Neuronal stem cell (in vitro differentiated cells): ENCODE results near the gene TCEAL8.

Experiments
- DNase-seq: peaks from one replicate; pipeline ENCODE4 v3.0.0-alpha.2; 2013; ENCODE audit warnings: low spot score
- H2AFZ ChIP-seq: one replicate; pipeline ENCODE4 v1.6.1; 2013; ENCODE audit warnings: mild to moderate bottlenecking, low read length, inconsistent platforms
- H2AK5ac ChIP-seq: 2 replicates; pipeline ENCODE4 v1.6.1; 2013; ENCODE audit warnings: low read depth, mild to moderate bottlenecking, inconsistent platforms, low read length, moderate library complexity, mixed read lengths
- H2BK120ac ChIP-seq: 2 replicates; pipeline ENCODE4 v1.6.1; 2013; ENCODE audit warnings: low read depth, mild to moderate bottlenecking, inconsistent platforms, low read length, moderate library complexity, mixed read lengths
- H2BK12ac ChIP-seq: one replicate; pipeline ENCODE4 v1.6.1; 2013; ENCODE audit warnings: low read length, inconsistent platforms
- H2BK15ac ChIP-seq: 2 replicates; pipeline ENCODE4 v1.6.1; 2013; ENCODE audit warnings: mild to moderate bottlenecking, low read length, inconsistent platforms, mixed read lengths
- H2BK5ac ChIP-seq: one replicate; pipeline ENCODE4 v1.6.1; 2013; ENCODE audit warnings: inconsistent platforms, mild to moderate bottlenecking, low read length, moderate library complexity
- H3K14ac ChIP-seq: one replicate; pipeline ENCODE4 v1.6.1; 2013; ENCODE audit warnings: low read length, inconsistent platforms
- H3K18ac ChIP-seq: 2 replicates; pipeline ENCODE4 v1.6.1; 2013; ENCODE audit warnings: low read length, inconsistent platforms
- H3K23ac ChIP-seq: 2 replicates; pipeline ENCODE4 v1.6.1; 2013; ENCODE audit warnings: low read depth, mild to moderate bottlenecking, mixed read lengths, low read length, inconsistent platforms; ENCODE audit not compliant: poor library complexity
- H3K27ac ChIP-seq: replicated peaks from 3 replicates; pipeline ENCODE4 v1.5.1; 2013; ENCODE audit warnings: low read length, inconsistent platforms
- H3K27me3 ChIP-seq, 3 experiments: 2 replicates each; pipeline ENCODE4 v1.6.1; 2013; ENCODE audit warnings: low read length in 3 of 3, mild to moderate bottlenecking in 2 of 3, inconsistent platforms in 1 of 3, low read depth in 1 of 3, mixed read lengths in 1 of 3, moderate library complexity in 1 of 3; ENCODE audit not compliant: control insufficient read depth in 3 of 3, insufficient read depth in 3 of 3
- H3K36me3 ChIP-seq, 2 donors: replicated peaks in 1 of 2; 2 replicates each; pipeline ENCODE4 v1.6.1; 2013; ENCODE audit warnings: low read length in 2 of 2; ENCODE audit not compliant: control insufficient read depth in 2 of 2, insufficient read depth in 2 of 2
- H3K4ac ChIP-seq: 2 replicates; pipeline ENCODE4 v1.6.1; 2013; ENCODE audit warnings: inconsistent platforms, mild to moderate bottlenecking, low read length, moderate library complexity
- H3K4me1 ChIP-seq, 2 donors: 1 replicate in 1 of 2; 2 replicates in 1 of 2; pipeline ENCODE4 v1.6.1; 2013; ENCODE audit warnings: low read length in 2 of 2, low read depth in 1 of 2; ENCODE audit not compliant: control insufficient read depth in 2 of 2, insufficient read depth in 1 of 2
- H3K4me2 ChIP-seq: one replicate; pipeline ENCODE4 v1.6.1; 2013; ENCODE audit warnings: mild to moderate bottlenecking, low read length, inconsistent platforms; ENCODE audit not compliant: insufficient read depth, poor library complexity, severe bottlenecking
- H3K4me3 ChIP-seq, 2 donors: 2 replicates each; pipeline ENCODE4 v1.5.1; 2013; ENCODE audit warnings: low read length in 2 of 2, mild to moderate bottlenecking in 2 of 2, inconsistent platforms in 1 of 2, moderate library complexity in 1 of 2
- H3K79me1 ChIP-seq: one replicate; pipeline ENCODE4 v1.6.1; 2013; ENCODE audit warnings: low read depth, mild to moderate bottlenecking, inconsistent platforms, low read length, moderate library complexity
- H3K9ac ChIP-seq: one replicate; pipeline ENCODE4 v1.6.1; 2013; ENCODE audit warnings: mild to moderate bottlenecking, low read depth, low read length, inconsistent platforms; ENCODE audit not compliant: poor library complexity
- H3K9me3 ChIP-seq, 2 donors: replicated peaks in 1 of 2; 2 replicates each; pipeline versions ENCODE3 to v1.6.1; 2013; ENCODE audit warnings: low read length in 2 of 2, mild to moderate bottlenecking in 2 of 2, inconsistent platforms in 1 of 2, low read depth in 1 of 2, mixed read lengths in 1 of 2, moderate library complexity in 1 of 2; ENCODE audit not compliant: control insufficient read depth in 2 of 2, insufficient read depth in 1 of 2
- H4K8ac ChIP-seq: one replicate; pipeline ENCODE4 v1.6.1; 2013; ENCODE audit warnings: low read depth, mild to moderate bottlenecking, inconsistent platforms, low read length, moderate library complexity
- H4K91ac ChIP-seq: one replicate; pipeline ENCODE4 v1.6.1; 2013; ENCODE audit warnings: low read length, low read depth, mild to moderate bottlenecking, inconsistent platforms; ENCODE audit not compliant: poor library complexity
- WGBS, 2 donors: extraction: QIAGEN DNeasy Blood & Tissue Kit; methylation state at CpG; one replicate each; pipeline ENCODE4 v1.1.7; 2013; ENCODE audit warnings: missing lambda C conversion rate in 2 of 2, mixed read lengths in 1 of 2; ENCODE audit not compliant: insufficient read length in 2 of 2, insufficient replicate concordance in 1 of 2; ENCODE audit errors: extremely low coverage in 2 of 2; 5-methylcytosine and 5-hydroxymethylcytosine counted together

Gene TCEAL8

GRCh38 chrX:103212749-103213457 lies 42.1 kb downstream of the TCEAL8 start:
- Histone ChIP-seq H3K18ac (no peak overlapping the region), H2AFZ (no peak overlapping the region), H2BK12ac (no peak overlapping the region), H2BK120ac (no peak overlapping the region), H3K27ac (no peak overlapping the region), H3K23ac (no peak overlapping the region), H3K14ac (no peak overlapping the region), H3K4me2 (no peak overlapping the region), H3K79me1 (no peaks in the 10 kb centered on the region), H3K27me3 (no peaks in the 10 kb centered on the region), H3K36me3 (peaks cover 3 to 16% of the 10 kb centered on the region in 2 donors), H2BK5ac (no peak overlapping the region), H4K91ac (no peak overlapping the region), H2AK5ac (no peak overlapping the region), H2BK15ac (no peak overlapping the region), H3K9me3 (no peaks in the 10 kb centered on the region), H4K8ac (no peak overlapping the region), H3K4me1 (peaks cover 0 to 2% of the 10 kb centered on the region in 2 donors), H3K4me3 (no peak overlapping the region), H3K9ac (no peak overlapping the region), H3K4ac (no peak overlapping the region)
- DNase-seq: no peak
- WGBS, 2 donors: no CpG with 5 or more reads among the region's 8 CpGs

- Histone ChIP-seq H3K27me3 (no peaks in the 10 kb centered on the region), H2BK120ac (no peak overlapping the region), H4K91ac (no peak overlapping the region), H3K14ac (no peak overlapping the region), H2AFZ (peak overlapping the region; percentile 70), H4K8ac (no peak overlapping the region), H3K9ac (no peak overlapping the region), H3K18ac (no peak overlapping the region), H3K4me3 (no peak overlapping the region), H3K23ac (no peak overlapping the region), H3K79me1 (no peaks in the 10 kb centered on the region), H2BK12ac (no peak overlapping the region), H3K4ac (no peak overlapping the region), H2AK5ac (no peak overlapping the region), H3K4me1 (peaks cover 0 to under 1% of the 10 kb centered on the region in 2 donors), H3K36me3 (peaks cover under 1 to 3% of the 10 kb centered on the region in 2 donors), H3K9me3 (no peaks in the 10 kb centered on the region), H2BK5ac (no peak overlapping the region), H3K27ac (no peak overlapping the region), H2BK15ac (no peak overlapping the region), H3K4me2 (no peak overlapping the region)
- no CpG with 5 or more reads among the region's 7 CpGs for WGBS, 2 donors
- DNase-seq: peak; percentile 31
Measured at GRCh38 chrX:103211012-103211715, 43.8 kb downstream of the TCEAL8 start.

- no peak overlapping the region for H3K18ac ChIP-seq
- no CpG with 5 or more reads among the region's 5 CpGs for WGBS, 2 donors
Measured at GRCh38 chrX:103210056-103210455, 44.9 kb downstream of the TCEAL8 start.

More at GRCh38 chrX:103210056-103210455, 44.9 kb downstream of the TCEAL8 start:
- DNase-seq: no peak
- no peak overlapping the region for H3K4me3 ChIP-seq
- no peak overlapping the region for H3K27ac ChIP-seq
- no peak overlapping the region for H3K4me2 ChIP-seq
- no peak overlapping the region for H3K23ac ChIP-seq
- no peaks in the 10 kb centered on the region for H3K36me3 ChIP-seq
- no peak overlapping the region for H2BK12ac ChIP-seq
- no peaks in the 10 kb centered on the region for H3K27me3 ChIP-seq
- H2BK15ac ChIP-seq: no peak overlapping the region
- H3K4me1 ChIP-seq: no peaks in the 10 kb centered on the region
- H2BK5ac ChIP-seq: no peak overlapping the region
- no peaks in the 10 kb centered on the region for H3K79me1 ChIP-seq
- H3K9me3 ChIP-seq: no peaks in the 10 kb centered on the region
- no peak overlapping the region for H4K91ac ChIP-seq
- no peak overlapping the region for H2AFZ ChIP-seq
- H2BK120ac ChIP-seq: no peak overlapping the region
- H3K9ac ChIP-seq: no peak overlapping the region
- H3K4ac ChIP-seq: no peak overlapping the region
- no peak overlapping the region for H2AK5ac ChIP-seq
- H3K14ac ChIP-seq: no peak overlapping the region
- no peak overlapping the region for H4K8ac ChIP-seq
